Measurements from ENCODE around the gene ORC2. TPM values are rescaled to one million over a fixed set of nuclear protein-coding genes. Genes with fewer than 3 reads are reported as not detected.

ORC2 gene
- total RNA-seq, 2 donors from 2014 or later, result 16.4 to 20.0 TPM

- Histone ChIP-seq H3K36me3 (peaks cover 35% of the 10 kb centered on the region), H3K4me1 (ENCODE audit: control insufficient read depth in 1 of 2, low read depth in 2 of 2) (no peaks in the 10 kb centered on the region), H3K4me3 (no peak overlapping the region), H3K27ac (no peak overlapping the region), H3K9me3 (no peaks in the 10 kb centered on the region), H3K27me3 (replicated peaks; ENCODE audit: insufficient read depth) (no peaks in the 10 kb centered on the region)
- DNase-seq (ENCODE audit: low spot score), result no peak
- TF ChIP-seq, protein P1, sequence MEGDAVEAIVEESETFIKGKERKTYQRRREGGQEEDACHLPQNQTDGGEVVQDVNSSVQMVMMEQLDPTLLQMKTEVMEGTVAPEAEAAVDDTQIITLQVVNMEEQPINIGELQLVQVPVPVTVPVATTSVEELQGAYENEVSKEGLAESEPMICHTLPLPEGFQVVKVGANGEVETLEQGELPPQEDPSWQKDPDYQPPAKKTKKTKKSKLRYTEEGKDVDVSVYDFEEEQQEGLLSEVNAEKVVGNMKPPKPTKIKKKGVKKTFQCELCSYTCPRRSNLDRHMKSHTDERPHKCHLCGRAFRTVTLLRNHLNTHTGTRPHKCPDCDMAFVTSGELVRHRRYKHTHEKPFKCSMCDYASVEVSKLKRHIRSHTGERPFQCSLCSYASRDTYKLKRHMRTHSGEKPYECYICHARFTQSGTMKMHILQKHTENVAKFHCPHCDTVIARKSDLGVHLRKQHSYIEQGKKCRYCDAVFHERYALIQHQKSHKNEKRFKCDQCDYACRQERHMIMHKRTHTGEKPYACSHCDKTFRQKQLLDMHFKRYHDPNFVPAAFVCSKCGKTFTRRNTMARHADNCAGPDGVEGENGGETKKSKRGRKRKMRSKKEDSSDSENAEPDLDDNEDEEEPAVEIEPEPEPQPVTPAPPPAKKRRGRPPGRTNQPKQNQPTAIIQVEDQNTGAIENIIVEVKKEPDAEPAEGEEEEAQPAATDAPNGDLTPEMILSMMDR (IDR thresholded peaks at IDR 0.05), result no peak
- no peak for ATAC-seq (ENCODE audit: insufficient number of reproducible peaks, low FRiP score, low read depth)
Observed at GRCh38 chr2:200878289-200878880, 85.1 kb downstream of the ORC2 start.

- Histone ChIP-seq H3K4me1 (ENCODE audit: control insufficient read depth in 1 of 2, low read depth in 2 of 2) (no peaks in the 10 kb centered on the region), H3K4me3 (no peak overlapping the region), H3K27me3 (replicated peaks; ENCODE audit: insufficient read depth) (no peaks in the 10 kb centered on the region), H3K9me3 (no peaks in the 10 kb centered on the region), H3K27ac (no peak overlapping the region), H3K36me3 (peaks cover 35% of the 10 kb centered on the region)
- no peak for DNase-seq (ENCODE audit: low spot score)
- TF ChIP-seq, protein P1 (IDR thresholded peaks at IDR 0.05), result no peak
- no peak for ATAC-seq (ENCODE audit: insufficient number of reproducible peaks, low FRiP score, low read depth)
Observed at GRCh38 chr2:200877443-200877842, 86.0 kb downstream of the ORC2 start.

DNA sequence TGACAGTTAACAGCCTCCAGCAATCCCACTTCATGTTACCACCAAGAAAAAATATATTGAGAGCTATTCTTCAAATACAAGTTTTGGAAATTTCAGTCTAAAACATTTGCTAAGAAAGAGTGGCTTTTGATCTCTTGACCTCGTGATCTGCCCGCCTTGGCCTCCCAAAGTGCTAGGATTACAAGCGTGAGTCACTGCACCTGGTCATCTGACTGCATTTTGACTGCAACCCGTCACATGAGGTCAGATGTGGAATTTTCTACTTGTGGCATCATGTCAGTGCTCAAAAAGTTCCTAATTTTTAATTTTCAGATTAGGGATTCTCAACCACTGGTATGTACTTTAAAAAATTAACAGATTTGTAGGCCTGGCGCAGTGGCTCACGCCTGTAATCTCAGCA is 89.9 kb downstream of the ORC2 start:
- Histone ChIP-seq H3K36me3 (peaks cover 12% of the 10 kb centered on the region), H3K4me3 (no peak overlapping the region), H3K27ac (no peak overlapping the region), H3K4me1 (ENCODE audit: control insufficient read depth in 1 of 2, low read depth in 2 of 2) (no peaks in the 10 kb centered on the region), H3K9me3 (no peaks in the 10 kb centered on the region), H3K27me3 (replicated peaks; ENCODE audit: insufficient read depth) (no peaks in the 10 kb centered on the region)
- ATAC-seq (ENCODE audit: insufficient number of reproducible peaks, low FRiP score, low read depth) (no peak), DNase-seq (ENCODE audit: low spot score) (no peak)
- TF ChIP-seq, protein P1 (IDR thresholded peaks at IDR 0.05), result no peak

DNA sequence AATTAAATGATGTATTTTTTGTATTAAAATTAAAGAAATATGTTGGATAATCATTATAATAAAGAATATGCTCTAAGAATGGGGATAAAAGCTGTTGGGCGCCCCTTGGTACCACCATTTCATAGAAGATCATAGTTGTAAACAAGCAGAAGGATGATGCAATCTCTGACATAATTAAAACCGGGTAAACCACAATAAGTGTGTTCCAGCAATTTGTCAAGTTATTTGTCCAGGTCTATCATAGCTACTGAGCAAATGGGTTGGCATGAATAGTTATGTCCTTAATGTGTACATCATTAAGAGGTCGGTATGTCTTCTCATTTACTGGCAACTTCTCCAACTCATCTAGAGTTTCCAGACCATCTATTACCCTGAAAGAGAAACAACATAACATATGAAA is 92.3 kb downstream of the ORC2 start:
- Histone ChIP-seq H3K4me1 (ENCODE audit: control insufficient read depth in 1 of 2, low read depth in 2 of 2) (peaks cover 0 to 18% of the 10 kb centered on the region in 2 donors), H3K4me3 (no peak overlapping the region), H3K36me3 (peaks cover 9% of the 10 kb centered on the region), H3K27me3 (replicated peaks; ENCODE audit: insufficient read depth) (no peaks in the 10 kb centered on the region), H3K9me3 (no peaks in the 10 kb centered on the region), H3K27ac (no peak overlapping the region)
- DNase-seq (ENCODE audit: low spot score) (no peak), ATAC-seq (ENCODE audit: insufficient number of reproducible peaks, low FRiP score, low read depth) (no peak)
- TF ChIP-seq, protein P1 (IDR thresholded peaks at IDR 0.05), result no peak

DNA sequence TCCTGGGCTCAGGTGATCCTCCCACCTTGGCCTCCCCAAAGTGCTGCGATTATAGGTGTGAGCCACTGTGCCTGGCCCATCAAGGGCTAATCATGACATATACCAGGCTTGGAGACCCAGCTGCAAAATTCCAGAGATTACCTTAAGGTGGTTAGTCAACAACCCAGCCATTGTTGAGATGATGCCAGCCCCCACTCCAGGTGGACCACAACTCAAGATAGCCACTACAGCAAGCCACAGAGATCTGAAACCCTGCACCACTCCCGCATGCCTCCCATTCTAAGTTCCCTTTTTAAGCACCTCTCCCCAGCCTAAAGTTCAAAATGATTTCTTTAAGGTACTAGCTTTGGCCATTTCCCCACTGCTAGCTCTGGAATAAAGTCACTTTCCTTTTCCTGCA is 94.4 kb downstream of the ORC2 start:
- H3K4me1 ChIP-seq (ENCODE audit: control insufficient read depth in 1 of 2, low read depth in 2 of 2), result peaks cover 4 to 24% of the 10 kb centered on the region in 2 donors
- H3K36me3 ChIP-seq, result no peaks in the 10 kb centered on the region
- no peak for ATAC-seq (ENCODE audit: insufficient number of reproducible peaks, low FRiP score, low read depth)
- TF ChIP-seq, protein P1 (IDR thresholded peaks at IDR 0.05), result no peak
- no peak overlapping the region for H3K27ac ChIP-seq
- no peak overlapping the region for H3K4me3 ChIP-seq
- H3K27me3 ChIP-seq (replicated peaks; ENCODE audit: insufficient read depth), result no peaks in the 10 kb centered on the region
- no peak for DNase-seq (ENCODE audit: low spot score)
- no peaks in the 10 kb centered on the region for H3K9me3 ChIP-seq

Data from thoracic aorta (tissue), 2 donors.